GM23338 (cell line): ENCODE data around the gene RBM38.
"Not testable (repeated sequence)": the region's sequence is repeated elsewhere in the genome, so short reads cannot be mapped to it uniquely, and the experiment has no call there.

Experiments used
- CREB1 ChIP-seq: fragments of 250-450 bp; sonication (Bioruptor Pico); IDR thresholded peaks from 2 replicates; pipeline ENCODE4 v1.5.0; 2020; ENCODE audit warnings: low read depth, mild to moderate bottlenecking, moderate library complexity
- JUNB ChIP-seq: IDR thresholded peaks from one replicate; pipeline ENCODE4 v1.6.1; 2016; ENCODE audit warnings: antibody characterized with exemption; ENCODE audit not compliant: unreplicated experiment
- REST ChIP-seq: IDR thresholded peaks from one replicate; pipeline ENCODE4 v1.6.1; 2018; ENCODE audit warnings: antibody characterized with exemption; ENCODE audit not compliant: unreplicated experiment

GRCh38 chr20:57348200-57348921, 42.8 kb upstream of the RBM38 start:
- TF ChIP-seq REST; JUNB; CREB1 (CRISPR knock-in tag): not testable (repeated sequence)
